ENCODE measurements around the gene NIPBL. TPM values are rescaled to one million over a fixed set of nuclear protein-coding genes. Genes with fewer than 3 reads are reported as not detected.
"Not testable (repeated sequence)": the region's sequence is repeated elsewhere in the genome, so short reads cannot be mapped to it uniquely, and the experiment has no call there.

NIPBL gene
- total RNA-seq, 1 donor from 2014 or later = 63.0 TPM

DNA sequence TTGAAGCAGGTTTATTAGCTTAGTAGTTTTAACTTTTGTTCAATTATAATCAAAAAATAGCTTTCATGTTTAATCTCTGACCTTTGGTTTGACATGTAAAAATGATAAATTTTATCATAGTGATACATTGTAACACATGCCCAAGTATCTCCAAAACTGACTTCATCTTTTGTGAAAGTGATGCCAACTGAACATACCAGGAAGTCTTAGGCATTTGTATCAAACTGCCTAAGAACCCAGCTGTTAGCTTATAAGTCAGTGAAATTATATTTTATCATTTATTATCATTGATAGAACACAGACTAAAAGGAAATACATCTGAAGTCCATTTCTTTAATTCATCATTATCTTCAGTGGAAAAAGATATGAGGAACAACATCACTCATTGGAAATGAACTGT lies 39.1 kb downstream of the NIPBL start:
- H3K27ac ChIP-seq = no peak overlapping the region
- no peak for DNase-seq
- no peaks in the 10 kb centered on the region for H3K36me3 ChIP-seq
- H3K4me1 ChIP-seq = peaks cover 13% of the 10 kb centered on the region
- intact Hi-C loops (cut with DNase I) = no loop called here
- H3K4me3 ChIP-seq = no peak overlapping the region
- H3K27me3 ChIP-seq = no peaks in the 10 kb centered on the region
- no peak for ATAC-seq
- H3K9me3 ChIP-seq = no peaks in the 10 kb centered on the region
- TF ChIP-seq, protein P1, sequence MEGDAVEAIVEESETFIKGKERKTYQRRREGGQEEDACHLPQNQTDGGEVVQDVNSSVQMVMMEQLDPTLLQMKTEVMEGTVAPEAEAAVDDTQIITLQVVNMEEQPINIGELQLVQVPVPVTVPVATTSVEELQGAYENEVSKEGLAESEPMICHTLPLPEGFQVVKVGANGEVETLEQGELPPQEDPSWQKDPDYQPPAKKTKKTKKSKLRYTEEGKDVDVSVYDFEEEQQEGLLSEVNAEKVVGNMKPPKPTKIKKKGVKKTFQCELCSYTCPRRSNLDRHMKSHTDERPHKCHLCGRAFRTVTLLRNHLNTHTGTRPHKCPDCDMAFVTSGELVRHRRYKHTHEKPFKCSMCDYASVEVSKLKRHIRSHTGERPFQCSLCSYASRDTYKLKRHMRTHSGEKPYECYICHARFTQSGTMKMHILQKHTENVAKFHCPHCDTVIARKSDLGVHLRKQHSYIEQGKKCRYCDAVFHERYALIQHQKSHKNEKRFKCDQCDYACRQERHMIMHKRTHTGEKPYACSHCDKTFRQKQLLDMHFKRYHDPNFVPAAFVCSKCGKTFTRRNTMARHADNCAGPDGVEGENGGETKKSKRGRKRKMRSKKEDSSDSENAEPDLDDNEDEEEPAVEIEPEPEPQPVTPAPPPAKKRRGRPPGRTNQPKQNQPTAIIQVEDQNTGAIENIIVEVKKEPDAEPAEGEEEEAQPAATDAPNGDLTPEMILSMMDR (IDR thresholded peaks at IDR 0.05) = no peak

DNA sequence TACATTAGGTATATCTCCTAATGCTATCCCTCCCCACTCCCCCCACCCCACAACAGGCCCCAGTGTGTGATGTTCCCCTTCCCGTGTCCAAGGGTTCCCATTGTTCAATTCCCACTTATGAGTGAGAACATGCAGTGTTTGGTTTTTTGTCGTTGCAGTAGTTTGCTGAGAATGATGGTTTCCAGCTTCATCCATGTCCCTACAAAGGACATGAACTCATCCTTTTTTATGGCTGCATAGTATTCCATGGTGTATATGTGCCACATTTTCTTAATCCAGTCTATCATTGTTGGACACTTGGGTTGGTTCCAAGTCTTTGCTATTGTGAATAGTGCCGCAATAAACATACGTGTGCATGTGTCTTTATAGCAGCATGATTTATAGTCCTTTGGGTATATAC lies 40.0 kb downstream of the NIPBL start:
- intact Hi-C loops (cut with DNase I); ATAC-seq; H3K36me3 ChIP-seq; H3K9me3 ChIP-seq; H3K27me3 ChIP-seq; H3K4me3 ChIP-seq; DNase-seq; H3K27ac ChIP-seq; H3K4me1 ChIP-seq: not testable (repeated sequence)

DNA sequence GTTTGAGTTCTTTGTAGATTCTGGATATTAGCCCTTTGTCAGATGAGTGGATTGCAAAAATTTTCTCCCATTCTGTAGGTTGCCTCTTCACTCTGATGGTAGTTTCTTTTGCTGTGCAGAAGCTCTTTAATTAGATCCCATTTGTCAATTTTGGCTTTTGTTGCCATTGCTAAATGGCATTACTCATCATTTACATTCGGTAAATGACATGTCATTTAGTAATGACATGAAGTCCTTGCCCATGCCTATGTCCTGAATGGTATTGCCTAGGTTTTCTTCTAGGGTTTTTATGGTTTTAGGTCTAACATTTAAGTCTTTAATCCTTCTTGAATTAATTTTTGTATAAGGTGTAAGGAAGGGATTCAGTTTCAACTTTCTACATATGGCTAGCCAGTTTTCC lies 40.8 kb downstream of the NIPBL start:
- intact Hi-C loops (cut with DNase I); H3K36me3 ChIP-seq; H3K27me3 ChIP-seq; H3K27ac ChIP-seq; ATAC-seq; H3K9me3 ChIP-seq; H3K4me3 ChIP-seq; DNase-seq: not testable (repeated sequence)
- H3K4me1 ChIP-seq = peaks cover 11% of the 10 kb centered on the region

DNA sequence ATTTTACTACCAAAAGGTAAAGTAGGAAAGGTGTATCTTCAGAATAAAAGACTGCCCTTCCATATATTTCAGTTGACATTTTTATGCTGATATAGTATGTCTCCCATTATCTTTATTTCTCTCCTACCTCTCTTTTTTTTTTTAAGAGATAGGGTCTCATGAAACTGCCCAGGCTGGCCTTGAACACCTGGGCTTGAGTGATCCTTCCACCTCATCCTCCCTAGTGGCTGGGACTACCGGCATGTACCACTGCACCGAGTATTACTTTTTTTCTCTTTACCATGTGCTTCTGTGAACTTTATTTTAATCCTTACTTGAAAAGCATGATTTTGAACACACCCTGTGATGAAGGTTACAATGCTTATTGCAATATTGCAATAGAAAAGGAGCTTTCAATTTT lies 42.7 kb downstream of the NIPBL start:
- intact Hi-C loops (cut with DNase I) = no loop called here
- ATAC-seq = no peak

DNA sequence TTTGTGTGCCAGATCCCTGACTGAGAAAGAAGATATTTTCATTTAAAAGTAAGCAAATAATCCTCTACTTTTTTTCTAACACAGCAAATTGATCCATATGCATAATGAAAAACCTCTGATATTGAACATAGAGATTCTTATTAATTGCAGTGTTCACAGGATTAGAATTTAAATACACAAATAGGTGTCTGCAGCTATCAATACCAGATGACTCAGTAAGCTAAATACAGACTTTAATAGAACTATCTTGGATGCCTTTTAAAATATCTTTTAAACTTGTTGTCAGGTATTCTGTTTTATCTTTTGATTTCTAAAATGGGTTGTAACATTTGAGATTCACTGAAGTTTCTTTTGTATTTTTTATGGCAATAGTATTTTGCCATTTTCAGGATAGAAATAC lies 43.1 kb downstream of the NIPBL start:
- no peaks in the 10 kb centered on the region for H3K36me3 ChIP-seq
- ATAC-seq (no peak), DNase-seq (no peak)
- intact Hi-C loops (cut with DNase I) = no loop called here
- H3K4me3 ChIP-seq = no peak overlapping the region
- peaks cover 11% of the 10 kb centered on the region for H3K4me1 ChIP-seq
- H3K9me3 ChIP-seq = no peaks in the 10 kb centered on the region
- H3K27ac ChIP-seq = no peak overlapping the region
- TF ChIP-seq, protein P1 (IDR thresholded peaks at IDR 0.05) = no peak
- no peaks in the 10 kb centered on the region for H3K27me3 ChIP-seq

More for the DNA sequence above, 42.7 kb downstream of the NIPBL start:
- H3K27me3 ChIP-seq = no peaks in the 10 kb centered on the region
- DNase-seq = no peak
- TF ChIP-seq, protein P1 (IDR thresholded peaks at IDR 0.05) = no peak
- H3K9me3 ChIP-seq = no peaks in the 10 kb centered on the region
- peaks cover 11% of the 10 kb centered on the region for H3K4me1 ChIP-seq
- no peaks in the 10 kb centered on the region for H3K36me3 ChIP-seq
- H3K27ac ChIP-seq = no peak overlapping the region
- H3K4me3 ChIP-seq = no peak overlapping the region

DNA sequence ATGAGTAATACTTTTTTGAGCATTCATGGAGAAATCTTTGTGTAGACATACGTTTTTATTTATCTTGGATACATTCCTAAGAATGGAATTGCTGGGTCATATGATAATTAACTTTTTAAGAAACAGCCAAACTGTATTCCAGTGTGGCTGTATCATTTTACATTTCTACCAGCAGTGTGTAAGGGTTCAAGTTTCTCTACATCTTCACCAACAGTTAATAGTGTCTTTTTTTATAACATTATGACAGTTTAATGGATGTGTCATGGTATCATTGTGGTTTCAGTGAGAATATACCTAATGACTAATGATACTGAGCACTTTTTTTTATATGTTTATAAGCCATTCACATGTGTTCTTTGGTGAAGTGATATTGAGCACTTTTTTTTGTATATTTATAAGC lies 52.4 kb downstream of the NIPBL start:
- Histone ChIP-seq H3K27me3 (no peaks in the 10 kb centered on the region), H3K4me1 (peaks cover 4% of the 10 kb centered on the region), H3K4me3 (no peak overlapping the region), H3K9me3 (no peaks in the 10 kb centered on the region), H3K36me3 (no peaks in the 10 kb centered on the region), H3K27ac (no peak overlapping the region)
- intact Hi-C loops (cut with DNase I) = no loop called here
- no peak for ATAC-seq
- TF ChIP-seq, protein P1 (IDR thresholded peaks at IDR 0.05) = no peak
- no peak for DNase-seq

DNA sequence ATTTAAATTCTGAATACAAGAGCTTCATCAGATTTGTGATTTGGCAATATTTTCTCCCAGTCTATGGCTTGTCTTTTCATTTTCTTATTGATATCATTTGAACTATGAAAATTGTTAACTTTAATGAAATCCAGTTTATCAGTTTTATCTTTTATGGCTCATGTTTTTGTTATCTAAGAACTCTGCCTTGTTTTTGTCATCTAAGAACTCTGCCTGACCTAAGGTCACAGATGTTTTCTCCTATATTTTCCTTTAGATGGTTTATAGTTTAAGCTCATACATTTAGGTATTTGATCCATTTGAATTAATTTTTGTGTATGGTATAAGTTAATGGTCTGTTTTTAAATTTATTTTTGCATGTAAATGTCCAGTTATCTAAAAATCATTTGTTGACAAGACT lies 52.9 kb downstream of the NIPBL start:
- no peaks in the 10 kb centered on the region for H3K27me3 ChIP-seq
- peaks cover 4% of the 10 kb centered on the region for H3K4me1 ChIP-seq
- ATAC-seq (no peak), DNase-seq (no peak)
- TF ChIP-seq, protein P1 (IDR thresholded peaks at IDR 0.05) = no peak
- H3K27ac ChIP-seq = no peak overlapping the region
- intact Hi-C loops (cut with DNase I) = no loop called here
- no peaks in the 10 kb centered on the region for H3K36me3 ChIP-seq
- no peak overlapping the region for H3K4me3 ChIP-seq
- H3K9me3 ChIP-seq = no peaks in the 10 kb centered on the region
